Stimulated activated CD4-positive, alpha-beta T cell treated with anti-CD3 and anti-CD28 coated beads, Interleukin-1b, Interleukin-23, amount 100 ng/mL, for 24 hours (primary cell): ENCODE results near the gene GDI2.
"Not testable (repeated sequence)": the region's sequence is repeated elsewhere in the genome, so short reads cannot be mapped to it uniquely, and the experiment has no call there.

Experiments used
- DNase-seq, 4 experiments: peaks; one replicate each; pipeline ENCODE4 v3.0.0-alpha.2; 2020; ENCODE audit warnings: low read depth in 4 of 4, low spot score in 1 of 4

Gene GDI2

GRCh38 chr10:5788969-5789368 is 24.3 kb downstream of the GDI2 start:
- no peak for DNase-seq

- DNase-seq = no peak
Observed at GRCh38 chr10:5783300-5783699, 29.9 kb downstream of the GDI2 start.

- DNase-seq = no peak
Observed at GRCh38 chr10:5782174-5782573, 31.1 kb downstream of the GDI2 start.

- no peak for DNase-seq
Observed at GRCh38 chr10:5779730-5780129, 33.5 kb downstream of the GDI2 start.

GRCh38 chr10:5777758-5778157 is 35.5 kb downstream of the GDI2 start:
- not testable (repeated sequence) for DNase-seq

GRCh38 chr10:5776881-5777197 is 36.4 kb downstream of the GDI2 start:
- no peak for DNase-seq

- no peak for DNase-seq
Observed at GRCh38 chr10:5776136-5776880, 36.9 kb downstream of the GDI2 start.

GRCh38 chr10:5775685-5776084 is 37.5 kb downstream of the GDI2 start:
- peak; percentile 37 to 63 (median 55) for DNase-seq

GRCh38 chr10:5774987-5775620 is 38.1 kb downstream of the GDI2 start:
- DNase-seq = no peak

GRCh38 chr10:5766189-5766588 is 47.0 kb downstream of the GDI2 start:
- no peak for DNase-seq

GRCh38 chr10:5765617-5766016 is 47.6 kb downstream of the GDI2 start:
- no peak for DNase-seq

GRCh38 chr10:5764422-5765297 is 48.6 kb downstream of the GDI2 start:
- no peak for DNase-seq

- no peak for DNase-seq
Observed at GRCh38 chr10:5762531-5762930, 50.7 kb downstream of the GDI2 start.

- DNase-seq = no peak
Observed at GRCh38 chr10:5761220-5761619, 52.0 kb downstream of the GDI2 start.

- DNase-seq = no peak
Observed at GRCh38 chr10:5760515-5760914, 52.7 kb downstream of the GDI2 start.

GRCh38 chr10:5758927-5759326 is 54.3 kb downstream of the GDI2 start:
- DNase-seq = no peak

GRCh38 chr10:5757766-5758517 is 55.3 kb downstream of the GDI2 start:
- DNase-seq = no peak

- no peak for DNase-seq
Observed at GRCh38 chr10:5752301-5752871, 60.8 kb downstream of the GDI2 start.

- no peak for DNase-seq
Observed at GRCh38 chr10:5751601-5752253, 61.5 kb downstream of the GDI2 start.

- DNase-seq = no peak
Observed at GRCh38 chr10:5748394-5748803, 64.8 kb downstream of the GDI2 start.
